ENCODE data around the gene DOCK8. TPM values are rescaled to one million over a fixed set of nuclear protein-coding genes. Genes with fewer than 3 reads are reported as not detected.

Gene DOCK8
- polyA plus RNA-seq, 2 of the 4 experiments (the other 2 are of a cell fraction), result 0.27 to 0.68 TPM

- ATAC-seq (no peak), FAIRE-seq (no peak), DNase-seq (ENCODE audit: low read depth in 1 of 2, low spot score in 1 of 2) (no peak)
- H3K27ac ChIP-seq, result no peak overlapping the region
- H3K4me2 ChIP-seq, result no peak overlapping the region
- whole genome bisulfite sequencing (ENCODE audit: missing lambda C conversion rate), result 65% methylated on average over 3 of the region's 3 CpGs
- TF ChIP-seq MAZ (IDR thresholded peaks at IDR 0.05; ENCODE audit: borderline replicate concordance, low read depth, low read length) (no peak), ELK1 (IDR thresholded peaks at IDR 0.05; ENCODE audit: low read depth, low read length) (no peak), CBX2 (IDR thresholded peaks at IDR 0.05; ENCODE audit: borderline replicate concordance, low read depth) (no peak), NR3C1 (IDR thresholded peaks at IDR 0.05) (no peak)
- TF ChIP-seq, protein P1, sequence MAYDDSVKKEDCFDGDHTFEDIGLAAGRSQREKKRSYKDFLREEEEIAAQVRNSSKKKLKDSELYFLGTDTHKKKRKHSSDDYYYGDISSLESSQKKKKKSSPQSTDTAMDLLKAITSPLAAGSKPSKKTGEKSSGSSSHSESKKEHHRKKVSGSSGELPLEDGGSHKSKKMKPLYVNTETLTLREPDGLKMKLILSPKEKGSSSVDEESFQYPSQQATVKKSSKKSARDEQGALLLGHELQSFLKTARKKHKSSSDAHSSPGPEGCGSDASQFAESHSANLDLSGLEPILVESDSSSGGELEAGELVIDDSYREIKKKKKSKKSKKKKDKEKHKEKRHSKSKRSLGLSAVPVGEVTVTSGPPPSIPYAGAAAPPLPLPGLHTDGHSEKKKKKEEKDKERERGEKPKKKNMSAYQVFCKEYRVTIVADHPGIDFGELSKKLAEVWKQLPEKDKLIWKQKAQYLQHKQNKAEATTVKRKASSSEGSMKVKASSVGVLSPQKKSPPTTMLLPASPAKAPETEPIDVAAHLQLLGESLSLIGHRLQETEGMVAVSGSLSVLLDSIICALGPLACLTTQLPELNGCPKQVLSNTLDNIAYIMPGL (CRISPR knock-in tag; IDR thresholded peaks at IDR 0.05; ENCODE audit: borderline replicate concordance), result no peak
- H3K9me3 ChIP-seq, result no peaks in the 10 kb centered on the region
- H3K4me3 ChIP-seq, result no peak overlapping the region
- POLR2A ChIA-PET, result no interaction called here
- H3K4me1 ChIP-seq, result peaks cover 11% of the 10 kb centered on the region
- CTCF ChIA-PET, result interaction anchor here (0.6 to 1.3 kb wide), 2 partner anchors 81 to 468 kb away, joined by 3 read pairs; no protein-coding TSS in a partner anchor
Measured at GRCh38 chr9:296411-296810, 81.7 kb downstream of the DOCK8 start.

DNA sequence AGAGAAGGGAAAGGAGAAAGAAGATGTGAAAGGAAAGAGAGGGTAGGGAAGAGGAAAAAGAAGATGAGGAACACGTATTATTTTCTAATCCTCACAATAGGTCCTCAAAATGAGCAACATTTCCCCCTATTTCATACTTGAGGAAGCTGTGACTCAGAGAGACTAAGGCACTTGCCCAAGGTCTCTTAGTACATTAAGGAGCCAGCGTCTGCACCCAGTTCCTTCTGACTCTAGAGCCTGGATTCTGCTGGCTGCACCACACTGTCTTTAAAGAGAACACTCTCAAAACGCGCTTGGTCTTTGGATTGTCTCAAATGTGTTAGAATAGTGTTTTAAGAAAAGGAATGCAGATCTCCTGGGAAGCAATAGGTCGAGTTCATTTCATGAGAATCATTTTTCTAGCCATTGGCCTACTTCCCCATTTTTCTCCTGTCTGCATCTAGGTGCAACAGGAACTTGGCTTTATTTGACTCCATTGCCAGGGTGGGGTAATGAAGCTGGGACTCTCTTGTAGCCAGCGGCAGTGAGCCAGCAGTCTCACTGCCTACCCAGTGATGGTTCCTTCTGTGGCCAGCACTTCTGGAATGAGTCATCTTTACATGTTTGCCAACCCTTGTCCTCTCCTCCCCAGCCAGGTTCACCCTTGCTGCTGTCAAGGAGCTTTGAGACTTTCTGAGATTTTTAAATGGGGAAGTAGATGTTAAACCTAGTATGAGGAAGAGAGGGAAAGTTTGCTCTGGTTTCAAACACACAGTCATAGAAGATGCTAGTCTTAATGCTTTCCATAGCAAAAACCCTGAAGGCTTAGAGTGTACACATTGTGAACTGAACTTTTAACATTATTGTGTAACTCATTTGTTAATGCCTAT lies 82.7 kb downstream of the DOCK8 start:
- H3K9me3 ChIP-seq, result no peaks in the 10 kb centered on the region
- 0 out of 2 replicates have a peak, but pooled peaks have one; percentile 24 for TF ChIP-seq JUNB (IDR thresholded peaks at IDR 0.05)
- no peak for TF ChIP-seq MYC (IDR thresholded peaks at IDR 0.05; ENCODE audit: borderline replicate concordance, low read length)
- no peak for TF ChIP-seq CHD4 (IDR thresholded peaks at IDR 0.05; ENCODE audit: borderline replicate concordance)
- TF ChIP-seq RCOR1 (IDR thresholded peaks at IDR 0.05; ENCODE audit: low read depth, low read length), result no peak
- no peak for TF ChIP-seq SREBF2 (IDR thresholded peaks at IDR 0.05)
- no peak for TF ChIP-seq FOXS1 (CRISPR knock-in tag; IDR thresholded peaks at IDR 0.05)
- TF ChIP-seq FOSL2 (IDR thresholded peaks at IDR 0.05), result no peak
- TF ChIP-seq FOSL2 (CRISPR knock-in tag; IDR thresholded peaks at IDR 0.05), result 0 out of 2 replicates have a peak, but pooled peaks have one; percentile 25
- peak; percentile 16 to 38 for DNase-seq (ENCODE audit: low read depth in 1 of 2, low spot score in 1 of 2)
- peak; percentile 83 to 84; a peak in 5 of 6 replicates for ATAC-seq
- WGBS (ENCODE audit: missing lambda C conversion rate), result 5% methylated on average over 6 of the region's 6 CpGs
- H3K27ac ChIP-seq, result no peak overlapping the region
- FAIRE-seq, result peak; percentile 49
- no peak overlapping the region for H3K4me3 ChIP-seq
- peaks cover 11% of the 10 kb centered on the region for H3K4me1 ChIP-seq
- CTCF ChIA-PET, result no interaction called here
- POLR2A ChIA-PET, result no interaction called here
- peak overlapping the region; percentile 20; the same call in 2 of the 3 replicates for H3K4me2 ChIP-seq

GRCh38 chr9:303502-303901 lies 88.8 kb downstream of the DOCK8 start:
- 57% methylated on average over 5 of the region's 5 CpGs for WGBS (ENCODE audit: missing lambda C conversion rate)
- no peak for TF ChIP-seq HOXA7 (CRISPR knock-in tag; IDR thresholded peaks at IDR 0.05)
- no peak for TF ChIP-seq ZSCAN20 (CRISPR knock-in tag; IDR thresholded peaks at IDR 0.05)
- TF ChIP-seq KDM5A (IDR thresholded peaks at IDR 0.05), result no peak
- TF ChIP-seq MAFK (IDR thresholded peaks at IDR 0.05; ENCODE audit: partially characterized antibody), result no peak
- TF ChIP-seq, protein P2, sequence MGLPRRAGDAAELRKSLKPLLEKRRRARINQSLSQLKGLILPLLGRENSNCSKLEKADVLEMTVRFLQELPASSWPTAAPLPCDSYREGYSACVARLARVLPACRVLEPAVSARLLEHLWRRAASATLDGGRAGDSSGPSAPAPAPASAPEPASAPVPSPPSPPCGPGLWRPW (IDR thresholded peaks at IDR 0.05), result no peak
- Histone ChIP-seq H3K9me3 (no peaks in the 10 kb centered on the region), H3K27ac (no peak overlapping the region), H3K4me3 (no peak overlapping the region), H3K4me1 (no peaks in the 10 kb centered on the region), H3K4me2 (no peak overlapping the region)
- ChIA-PET POLR2A (no interaction called here), CTCF (interaction anchor here (0.7 kb wide), 1 partner anchor 413 kb away, joined by 3 read pairs; no protein-coding TSS in a partner anchor)
- ATAC-seq (no peak), DNase-seq (ENCODE audit: low read depth in 1 of 2, low spot score in 1 of 2) (no peak), FAIRE-seq (no peak)
